HEK293 (cell line): ENCODE data around the gene NIPSNAP2.

Experiments
- CTCF ChIA-PET: fragments of 350-600 bp; formaldehyde crosslinking; extraction: SDS; loops from one replicate; lab custom pipeline; 2021; ENCODE audit warnings: antibody characterized with exemption; lab: Yijun Ruan, JAX
- POLR2A ChIA-PET: fragments of 300-600 bp; formaldehyde crosslinking; extraction: SDS; loops from one replicate; lab custom pipeline; 2020; ENCODE audit warnings: antibody characterized with exemption, inconsistent platforms; lab: Yijun Ruan, JAX
- H3K27ac ChIP-seq: fragments of 200-500 bp; sonication (Bioruptor generic); 2 replicates; pipeline ENCODE4 v1.5.1; 2014; ENCODE audit warnings: low read depth, low read length, control low read depth, inconsistent platforms; ENCODE audit errors: extremely low read depth
- H3K36me3 ChIP-seq, 2 experiments: fragments of 200-500 bp in 1 of 2; sonication (Bioruptor generic) in 1 of 2; 1 replicate in 1 of 2; 2 replicates in 1 of 2; pipeline ENCODE4 v1.5.1; 2014 to 2017; ENCODE audit warnings: inconsistent platforms in 2 of 2, low read length in 2 of 2; ENCODE audit not compliant: control insufficient read depth in 2 of 2, insufficient read depth in 1 of 2
- H3K4me1 ChIP-seq: fragments of 200-500 bp; sonication (Bioruptor generic); 2 replicates; pipeline ENCODE4 v1.5.1; 2014; ENCODE audit warnings: mild to moderate bottlenecking, low read length, inconsistent platforms; ENCODE audit not compliant: control insufficient read depth, insufficient read depth
- H3K4me3 ChIP-seq: 2 replicates; pipeline ENCODE4 v1.5.1; 2011; ENCODE audit warnings: low read depth, mild to moderate bottlenecking, control low read depth, low read length, moderate library complexity
- H3K9me3 ChIP-seq: fragments of 200-500 bp; sonication (Bioruptor generic); 2 replicates; pipeline ENCODE4 v1.5.1; 2014; ENCODE audit warnings: low read depth, low read length, inconsistent platforms; ENCODE audit not compliant: control insufficient read depth, insufficient read depth
- ATF2 ChIP-seq: fragments of 450-650 bp; formaldehyde crosslinking; IDR thresholded peaks from 2 replicates; pipeline ENCODE4 v1.5.1; 2016; ENCODE audit warnings: missing biosample characterization, missing genetic modification characterization, low read depth
- CTCF ChIP-seq: fragments of 450-650 bp; formaldehyde crosslinking; IDR thresholded peaks from 2 replicates; pipeline ENCODE4 v1.5.1; 2016; ENCODE audit warnings: missing biosample characterization, missing genetic modification characterization
- GFI1B ChIP-seq: fragments of 450-650 bp; formaldehyde crosslinking; IDR thresholded peaks from 2 replicates; pipeline ENCODE4 v1.5.1; 2016; ENCODE audit warnings: missing biosample characterization, missing genetic modification characterization
- HOXD13 ChIP-seq: sonication (generic); formaldehyde crosslinking; IDR thresholded peaks from 2 replicates; pipeline ENCODE4 v1.8.0; 2022; ENCODE audit warnings: missing genetic modification reagents, borderline replicate concordance
- KLF8 ChIP-seq: fragments of 450-650 bp; formaldehyde crosslinking; IDR thresholded peaks from 2 replicates; pipeline ENCODE4 v1.5.1; 2016; ENCODE audit warnings: missing biosample characterization, missing genetic modification characterization
- MEIS1 ChIP-seq: sonication (generic); formaldehyde crosslinking; IDR thresholded peaks from 2 replicates; pipeline ENCODE4 v1.8.1; 2022; ENCODE audit warnings: missing genetic modification reagents, mild to moderate bottlenecking, borderline replicate concordance
- MYNN ChIP-seq: fragments of 450-650 bp; formaldehyde crosslinking; IDR thresholded peaks from 2 replicates; pipeline ENCODE4 v1.5.1; 2016; ENCODE audit warnings: missing biosample characterization, missing genetic modification characterization, borderline replicate concordance
- SCRT2 ChIP-seq: fragments of 450-650 bp; formaldehyde crosslinking; IDR thresholded peaks from 2 replicates; pipeline ENCODE4 v1.5.1; 2016; ENCODE audit warnings: missing biosample characterization, missing genetic modification characterization
- ZFP3 ChIP-seq: fragments of 450-650 bp; formaldehyde crosslinking; IDR thresholded peaks from 2 replicates; pipeline ENCODE4 v1.5.1; 2016; ENCODE audit warnings: low read depth, missing biosample characterization, missing genetic modification characterization
- ZNF274 ChIP-seq, 2 experiments: fragments of 200-500 bp in 1 of 2; fragments of 450-650 bp in 1 of 2; sonication (Bioruptor generic) in 1 of 2; formaldehyde crosslinking in 1 of 2; IDR thresholded peaks; 2 replicates each; pipeline versions ENCODE4 v1.5.1 to v1.6.1; 2014 to 2016; ENCODE audit warnings: borderline replicate concordance in 1 of 2, inconsistent platforms in 1 of 2, low read length in 1 of 2, missing biosample characterization in 1 of 2, missing genetic modification characterization in 1 of 2
- ZNF335 ChIP-seq: fragments of 450-650 bp; formaldehyde crosslinking; conservative IDR thresholded peaks from 2 replicates; pipeline ENCODE4 v1.5.1; 2016; ENCODE audit warnings: missing biosample characterization, missing genetic modification characterization
- ZNF366 ChIP-seq: fragments of 450-650 bp; formaldehyde crosslinking; conservative IDR thresholded peaks from 2 replicates; pipeline ENCODE4 v1.5.1; 2016; ENCODE audit warnings: missing biosample characterization, missing genetic modification characterization
- ZNF596 ChIP-seq: fragments of 450-650 bp; IDR thresholded peaks from 2 replicates; pipeline ENCODE4 v1.5.0; 2018; ENCODE audit warnings: missing biosample characterization, mild to moderate bottlenecking, missing genetic modification characterization, moderate library complexity
- ZNF692 ChIP-seq: fragments of 450-650 bp; formaldehyde crosslinking; IDR thresholded peaks from 2 replicates; pipeline ENCODE4 v1.5.1; 2016; ENCODE audit warnings: missing biosample characterization, missing genetic modification characterization
- ZSCAN18 ChIP-seq: fragments of 450-650 bp; formaldehyde crosslinking; IDR thresholded peaks from 2 replicates; pipeline ENCODE4 v1.5.1; 2016; ENCODE audit warnings: missing biosample characterization, missing genetic modification characterization

NIPSNAP2 gene

GRCh38 chr7:55965805-55966421 lies 1.5 kb downstream of the NIPSNAP2 start:
- Histone ChIP-seq H3K36me3 (peaks cover 11 to 18% of the 10 kb centered on the region in 2 experiments; a peak in 2 of 3 replicates), H3K27ac (no peak overlapping the region)

GRCh38 chr7:55966851-55967250 lies 2.5 kb downstream of the NIPSNAP2 start:
- no peaks in the 10 kb centered on the region for H3K9me3 ChIP-seq
- POLR2A ChIA-PET: no interaction called here
- TF ChIP-seq ZNF692 (tag by site-specific recombination): no peak
- TF ChIP-seq ZNF335 (tag by site-specific recombination): no peak
- TF ChIP-seq ZNF366 (tag by site-specific recombination): no peak
- TF ChIP-seq ZNF596: no peak
- TF ChIP-seq ZSCAN18 (tag by site-specific recombination): no peak
- no peak for TF ChIP-seq ATF2 (tag by site-specific recombination)
- TF ChIP-seq GFI1B (tag by site-specific recombination): no peak
- H3K4me1 ChIP-seq: 0 out of 2 replicates have a peak, but pooled peaks cover 2% of the 10 kb centered on the region
- H3K27ac ChIP-seq: no peak overlapping the region
- no peak overlapping the region for H3K4me3 ChIP-seq
- peaks cover 11 to 18% of the 10 kb centered on the region in 2 experiments; a peak in 2 of 3 replicates for H3K36me3 ChIP-seq
- CTCF ChIA-PET: interaction anchor here (1.1 kb wide), 1 partner anchor 325 kb away, joined by 3 read pairs; no protein-coding TSS in a partner anchor

More at GRCh38 chr7:55965805-55966421, 1.5 kb downstream of the NIPSNAP2 start:
- H3K4me3 ChIP-seq: peak overlapping the region; percentile 4; the same call in 1 of the 2 replicates
- POLR2A ChIA-PET: no interaction called here
- 0 out of 2 replicates have a peak, but pooled peaks cover 2% of the 10 kb centered on the region for H3K4me1 ChIP-seq
- CTCF ChIA-PET: interaction anchor here (1.1 kb wide), 1 partner anchor 324 kb away, joined by 3 read pairs; no protein-coding TSS in a partner anchor
- H3K9me3 ChIP-seq: no peaks in the 10 kb centered on the region
- TF ChIP-seq MYNN (tag by site-specific recombination) (no peak), ZNF274 (IDR thresholded peaks at IDR 0.05; ENCODE audit: low read length) (no peak), ZNF274 (tag by site-specific recombination; IDR thresholded peaks at IDR 0.05; ENCODE audit: borderline replicate concordance) (peak; percentile 65; the same call in 1 of the 2 replicates)

GRCh38 chr7:55969391-55969790 lies 5.0 kb downstream of the NIPSNAP2 start:
- no peak overlapping the region for H3K4me3 ChIP-seq
- TF ChIP-seq MEIS1 (CRISPR knock-in tag) (no peak), ZFP3 (tag by site-specific recombination) (no peak), HOXD13 (CRISPR knock-in tag) (no peak), KLF8 (no peak), SCRT2 (peak; percentile 26; the same call in 1 of the 2 replicates), CTCF (tag by site-specific recombination) (no peak)
- H3K27ac ChIP-seq: no peak overlapping the region
- ChIA-PET POLR2A (interaction anchor here (0.7 kb wide), 1 partner anchor 67 kb away, joined by 8 read pairs; no protein-coding TSS in a partner anchor), CTCF (no interaction called here)
- no peaks in the 10 kb centered on the region for H3K9me3 ChIP-seq
- peaks cover 11 to 18% of the 10 kb centered on the region in 2 experiments; a peak in 2 of 3 replicates for H3K36me3 ChIP-seq
- H3K4me1 ChIP-seq: no peaks in the 10 kb centered on the region
